ENCODE data around the gene PDXDC1.
"Not testable (repeated sequence)": the region's sequence is repeated elsewhere in the genome, so short reads cannot be mapped to it uniquely, and the experiment has no call there.

GRCh38 chr16:15016951-15017580, 42.2 kb downstream of the PDXDC1 start:
- TF ChIP-seq CTCF, POLR2A (IDR thresholded peaks at IDR 0.05): not testable (repeated sequence)

Data from heart left ventricle (tissue), 13 donors.